GM12892 (cell line): Measurements from ENCODE around the gene TMEM237.

Experiments used
- DNase-seq: peaks from one replicate; pipeline ENCODE4 v3.0.0; 2011; ENCODE audit not compliant: insufficient read length
- FAIRE-seq: peaks from 2 replicates; lab custom pipeline; 2011; peaks lifted over from hg19 to GRCh38; lab: Jason Lieb, UNC
- POLR2A ChIP-seq: IDR thresholded peaks from 2 replicates; pipeline ENCODE4 v1.6.1; 2011; ENCODE audit warnings: low read depth, low read length, control low read depth
- POLR2AphosphoS5 ChIP-seq: IDR thresholded peaks from 2 replicates; pipeline ENCODE4 v1.6.1; 2011; ENCODE audit warnings: low read depth, low read length, control low read depth
- TAF1 ChIP-seq: IDR thresholded peaks from 2 replicates; pipeline ENCODE4 v1.6.1; 2011; ENCODE audit warnings: low read depth, mild to moderate bottlenecking, control low read depth, low read length, borderline replicate concordance

The TMEM237 gene

DNA sequence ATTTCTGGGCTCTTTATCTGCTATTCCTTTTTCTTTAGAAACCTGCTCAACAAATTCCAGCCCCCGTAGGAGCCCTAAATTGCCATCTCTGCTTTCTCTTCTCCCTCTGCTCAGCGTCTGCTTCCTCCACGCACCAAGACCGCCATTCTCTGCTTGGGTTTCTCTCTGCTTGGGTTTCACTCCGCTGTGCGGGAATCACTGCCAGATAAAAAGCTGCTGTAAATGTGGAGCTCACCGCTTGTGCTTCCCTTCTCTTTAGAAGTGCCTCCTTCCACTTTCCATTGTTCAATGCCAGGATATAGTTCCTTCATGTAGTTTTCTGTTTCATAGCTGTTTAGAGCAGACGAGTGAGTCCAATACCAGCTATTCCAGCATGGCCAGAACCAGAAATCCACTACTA, 45.9 kb downstream of the TMEM237 start:
- DNase-seq, result no peak
- no peak for TF ChIP-seq TAF1
- TF ChIP-seq POLR2A, result no peak
- TF ChIP-seq POLR2AphosphoS5, result no peak
- no peak for FAIRE-seq

DNA sequence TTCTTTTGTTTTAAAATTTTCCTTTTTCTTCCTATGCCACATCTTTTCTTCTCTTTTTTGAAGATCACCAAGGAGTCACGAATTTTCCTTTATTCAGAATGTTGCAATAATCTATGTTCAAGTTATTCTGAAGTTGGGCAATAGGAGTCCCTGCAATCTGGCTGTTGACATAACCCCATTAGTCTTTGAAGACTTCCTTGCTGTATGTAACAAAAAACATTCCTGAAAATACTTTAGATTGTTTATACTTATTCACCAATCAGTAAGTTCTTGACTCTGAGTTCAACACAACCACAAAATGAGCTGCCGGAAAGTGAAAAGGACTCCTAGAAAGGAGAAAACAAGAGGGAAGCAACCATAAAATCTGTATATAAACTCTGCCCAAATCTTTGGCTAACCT, 62.8 kb downstream of the TMEM237 start:
- FAIRE-seq (no peak), DNase-seq (no peak)
- no peak for TF ChIP-seq TAF1
- TF ChIP-seq POLR2AphosphoS5, result no peak
- TF ChIP-seq POLR2A, result no peak

DNA sequence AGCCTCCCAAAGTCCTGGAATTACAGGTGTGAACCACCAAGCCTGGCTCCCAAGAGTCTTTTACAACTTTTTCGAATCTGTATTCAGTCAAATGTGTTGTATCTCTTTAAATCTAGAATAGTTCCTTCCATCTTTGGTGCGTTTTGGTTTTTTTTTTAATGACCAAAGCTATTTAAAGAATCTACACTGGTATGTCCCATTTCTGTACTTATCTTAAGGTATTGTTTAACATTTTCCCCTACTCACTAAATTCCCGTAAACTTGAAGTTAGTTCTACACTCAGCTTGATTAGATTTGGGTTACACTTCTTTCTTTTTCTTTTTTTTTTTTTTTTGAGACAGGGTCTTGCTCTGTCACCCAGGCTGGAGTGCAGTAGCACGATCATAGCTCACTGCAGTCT, 63.8 kb downstream of the TMEM237 start:
- no peak for DNase-seq
- FAIRE-seq, result no peak
- TF ChIP-seq TAF1 (no peak), POLR2A (no peak), POLR2AphosphoS5 (no peak)

DNA sequence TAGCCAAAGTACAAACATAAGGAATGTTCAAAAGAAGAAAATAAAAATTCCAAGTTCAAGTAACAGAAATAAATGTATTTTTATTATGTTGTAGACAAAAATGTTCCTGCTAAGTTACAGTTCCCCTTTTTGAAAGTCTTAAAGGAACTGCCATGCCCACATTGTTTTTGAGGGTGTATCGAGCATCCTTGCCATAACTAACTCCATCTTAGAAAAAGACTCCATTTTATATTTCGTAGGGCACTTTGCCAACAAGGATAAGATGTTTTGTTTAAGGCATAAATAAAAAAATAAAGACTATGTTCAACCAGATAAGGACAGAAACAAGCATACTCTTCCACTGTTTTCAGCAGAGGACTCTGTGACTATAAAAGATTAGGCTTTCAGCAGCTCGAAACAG, 67.3 kb downstream of the TMEM237 start:
- DNase-seq, result no peak
- no peak for TF ChIP-seq TAF1
- TF ChIP-seq POLR2A, result no peak
- TF ChIP-seq POLR2AphosphoS5, result no peak
- no peak for FAIRE-seq

DNA sequence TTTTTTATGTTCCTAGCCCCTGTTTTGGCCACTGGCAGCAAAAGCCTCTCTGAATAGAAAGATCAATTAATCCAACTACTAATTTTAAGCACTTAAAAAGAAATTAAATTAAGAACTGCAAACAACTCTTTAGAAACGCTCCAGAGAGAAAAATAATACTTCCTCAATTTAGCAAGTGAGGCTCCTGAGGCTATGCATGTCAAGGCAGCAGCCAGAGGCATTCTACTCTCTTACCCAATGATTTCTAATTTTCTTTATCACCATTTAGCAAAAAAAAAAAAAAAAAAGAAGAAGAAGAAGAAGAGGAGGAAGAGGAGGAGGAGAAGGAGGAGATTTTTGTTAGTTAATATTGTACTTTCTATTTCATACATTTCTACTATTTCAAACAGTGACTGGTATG, 68.5 kb downstream of the TMEM237 start:
- no peak for TF ChIP-seq POLR2A
- TF ChIP-seq TAF1, result no peak
- TF ChIP-seq POLR2AphosphoS5, result no peak
- DNase-seq (no peak), FAIRE-seq (no peak)

DNA sequence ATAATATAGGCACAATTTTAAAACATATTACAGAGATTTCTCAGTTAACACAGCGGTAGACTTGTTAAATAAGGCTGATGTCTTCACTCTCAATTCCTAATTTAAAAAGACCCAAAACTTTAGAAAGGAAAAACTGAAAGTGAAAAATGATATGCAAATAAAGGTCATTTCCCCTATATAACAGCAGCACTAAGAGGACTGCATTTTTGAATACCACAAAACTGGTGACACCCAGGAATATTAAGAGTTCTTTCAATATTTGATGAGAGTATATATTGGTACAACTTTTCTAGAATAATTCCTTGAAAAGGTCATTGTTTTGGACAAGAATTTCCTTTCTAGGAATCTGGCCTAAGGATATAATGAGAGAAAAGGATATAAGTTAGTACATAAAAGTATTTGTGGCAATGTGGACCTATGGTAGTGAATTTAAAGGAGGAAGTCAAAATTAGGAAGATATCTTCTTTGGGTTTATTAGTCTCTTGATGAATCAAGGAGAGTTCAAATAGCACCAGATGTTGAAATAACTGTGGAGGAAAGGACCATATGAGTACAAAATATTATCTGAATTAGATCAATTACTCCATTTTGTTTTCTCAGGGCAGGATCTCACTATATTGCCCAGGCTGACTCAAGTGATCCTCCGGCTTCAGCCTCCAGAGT, 70.3 kb downstream of the TMEM237 start:
- FAIRE-seq (peak; percentile 27), DNase-seq (no peak)
- no peak for TF ChIP-seq POLR2A
- TF ChIP-seq POLR2AphosphoS5, result no peak
- TF ChIP-seq TAF1, result no peak
